Muscle of arm (tissue), 12 donors: ENCODE measurements around the gene HAS3. TPM values are rescaled to one million over a fixed set of nuclear protein-coding genes. Genes with fewer than 3 reads are reported as not detected.
"Not testable (repeated sequence)": the region's sequence is repeated elsewhere in the genome, so short reads cannot be mapped to it uniquely, and the experiment has no call there.

ENCODE experiments used
- DNase-seq: peaks from one replicate; pipeline ENCODE4 v3.0.0-alpha.2; 2013
- polyA plus RNA-seq, 12 donors: library from polyadenylated mRNA; unstranded; fragments of 120-200 nt; gene quantifications; one replicate each; pipeline ENCODE4 v1.2.1, GENCODE V29; 2013; ENCODE audit not compliant: insufficient read length in 12 of 12

The HAS3 gene
- polyA plus RNA-seq, 12 donors, result 1.6 to 5.7 (median 2.4) TPM; not detected in 2

- no peak for DNase-seq
Measured at GRCh38 chr16:69116256-69116875, 10.9 kb downstream of the HAS3 start.

- DNase-seq, result no peak
Measured at GRCh38 chr16:69116906-69117305, 11.5 kb downstream of the HAS3 start.

GRCh38 chr16:69118468-69118867 lies 13.0 kb downstream of the HAS3 start:
- no peak for DNase-seq

DNA sequence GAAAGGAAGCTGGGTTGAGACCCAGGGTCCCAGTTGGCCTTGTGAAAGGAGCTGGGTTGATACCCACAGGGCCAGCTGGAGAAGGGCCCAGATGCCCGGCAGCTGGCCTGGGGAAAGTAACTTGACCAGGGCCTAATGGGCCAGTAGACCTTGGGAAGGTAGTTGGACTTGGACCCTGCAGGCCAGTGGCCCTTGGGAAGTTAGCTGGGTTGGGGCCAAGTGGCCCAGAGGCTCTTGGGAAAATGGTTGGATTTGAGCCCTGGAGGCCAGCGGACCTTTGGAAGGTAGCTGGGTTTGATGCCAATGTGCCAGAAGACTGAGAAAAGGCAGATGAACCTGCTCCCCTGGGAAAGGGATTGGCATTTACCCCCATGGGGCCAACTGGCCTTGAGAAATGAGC lies 13.5 kb downstream of the HAS3 start:
- DNase-seq, result no peak

- DNase-seq, result no peak
Measured at GRCh38 chr16:69119536-69119935, 14.1 kb downstream of the HAS3 start.

DNA sequence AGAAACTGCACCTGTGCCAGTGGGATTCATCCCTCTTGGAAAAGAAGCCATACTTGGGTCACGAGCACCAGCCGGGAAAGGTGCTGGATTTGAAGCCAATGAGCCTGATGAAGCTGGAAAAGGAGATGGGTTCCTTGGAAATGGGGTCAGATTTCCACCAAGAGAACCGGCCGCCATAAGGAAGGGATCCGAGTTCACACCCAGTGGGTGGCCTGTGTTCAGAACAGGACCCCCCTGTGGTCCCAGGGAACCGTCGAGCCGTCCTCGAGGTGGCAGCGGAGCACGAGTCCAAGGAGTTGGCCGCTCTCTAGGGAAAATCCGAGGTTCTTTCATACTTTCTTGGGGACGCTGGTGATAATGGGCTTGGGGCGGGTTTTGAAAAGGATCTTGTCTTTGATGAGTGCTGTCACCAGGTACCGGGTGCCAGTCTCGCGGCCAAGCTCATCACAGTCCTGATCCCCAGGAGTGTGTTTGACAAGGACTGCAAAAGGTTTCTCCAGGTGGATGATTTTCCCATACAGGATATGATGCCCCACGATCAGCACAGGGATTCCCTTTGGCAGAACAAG lies 14.7 kb downstream of the HAS3 start:
- DNase-seq, result no peak

- DNase-seq, result no peak
Measured at GRCh38 chr16:69123910-69124309, 18.5 kb downstream of the HAS3 start.

DNA sequence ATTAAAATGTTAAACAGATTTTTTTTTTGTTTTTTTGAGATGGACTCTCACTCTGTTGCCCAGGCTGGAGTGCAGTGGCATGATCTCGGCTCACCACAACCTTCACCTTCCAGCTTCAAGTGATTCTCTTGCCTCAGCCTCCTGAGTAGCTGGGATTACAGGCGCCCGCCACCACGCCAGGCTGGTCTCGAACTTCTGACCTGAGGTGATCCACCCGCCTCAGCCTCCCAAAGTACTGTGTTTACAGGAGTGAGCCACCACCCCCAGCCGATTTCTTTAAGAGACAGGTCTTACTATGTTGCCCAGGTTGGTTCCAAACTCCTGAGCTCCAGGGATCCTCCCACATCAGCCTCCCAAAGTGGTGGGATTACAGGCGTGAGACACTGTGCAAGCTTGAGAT lies 19.0 kb downstream of the HAS3 start:
- DNase-seq, result not testable (repeated sequence)

DNA sequence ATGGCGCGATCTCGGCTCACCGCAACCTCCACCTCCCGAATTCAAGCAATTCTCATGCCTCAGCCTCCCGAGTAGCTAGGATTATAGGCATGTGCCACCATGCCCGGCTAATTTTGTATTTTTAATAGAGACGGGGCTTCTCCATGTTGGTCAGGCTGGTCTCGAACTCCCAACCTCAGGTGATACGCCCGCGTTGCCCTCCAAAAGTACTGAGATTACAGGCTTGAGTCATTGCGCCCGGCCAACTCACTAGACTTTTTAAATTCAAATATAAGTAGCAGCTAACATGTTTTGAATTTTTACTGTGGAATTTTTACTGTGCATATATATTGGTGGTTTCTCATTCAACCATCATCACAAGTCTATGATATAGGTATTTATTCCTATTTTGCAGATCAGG lies 19.5 kb downstream of the HAS3 start:
- not testable (repeated sequence) for DNase-seq

DNA sequence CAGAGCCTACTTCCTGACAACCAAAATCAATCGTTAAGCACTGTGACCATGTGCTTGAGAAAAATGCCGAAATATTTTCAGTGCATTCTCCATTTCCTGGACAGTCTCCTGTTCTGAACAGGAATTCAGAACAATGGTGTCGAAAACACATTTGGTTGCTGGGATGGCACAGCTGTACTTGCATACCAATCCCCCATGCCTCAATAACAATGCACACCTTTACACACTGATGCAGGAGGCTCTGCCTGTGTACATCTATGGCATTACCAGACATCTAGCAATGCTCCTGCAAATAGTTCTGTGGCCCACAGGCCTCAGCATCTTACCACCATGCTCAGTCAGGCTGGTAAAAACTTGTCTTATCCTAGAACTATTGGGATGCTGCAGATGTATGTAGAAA lies 20.8 kb downstream of the HAS3 start:
- no peak for DNase-seq

GRCh38 chr16:69126801-69127200 lies 21.3 kb downstream of the HAS3 start:
- DNase-seq, result not testable (repeated sequence)

GRCh38 chr16:69127966-69128510 lies 22.6 kb downstream of the HAS3 start:
- DNase-seq, result no peak

- no peak for DNase-seq
Measured at GRCh38 chr16:69130461-69130860, 25.0 kb downstream of the HAS3 start.

DNA sequence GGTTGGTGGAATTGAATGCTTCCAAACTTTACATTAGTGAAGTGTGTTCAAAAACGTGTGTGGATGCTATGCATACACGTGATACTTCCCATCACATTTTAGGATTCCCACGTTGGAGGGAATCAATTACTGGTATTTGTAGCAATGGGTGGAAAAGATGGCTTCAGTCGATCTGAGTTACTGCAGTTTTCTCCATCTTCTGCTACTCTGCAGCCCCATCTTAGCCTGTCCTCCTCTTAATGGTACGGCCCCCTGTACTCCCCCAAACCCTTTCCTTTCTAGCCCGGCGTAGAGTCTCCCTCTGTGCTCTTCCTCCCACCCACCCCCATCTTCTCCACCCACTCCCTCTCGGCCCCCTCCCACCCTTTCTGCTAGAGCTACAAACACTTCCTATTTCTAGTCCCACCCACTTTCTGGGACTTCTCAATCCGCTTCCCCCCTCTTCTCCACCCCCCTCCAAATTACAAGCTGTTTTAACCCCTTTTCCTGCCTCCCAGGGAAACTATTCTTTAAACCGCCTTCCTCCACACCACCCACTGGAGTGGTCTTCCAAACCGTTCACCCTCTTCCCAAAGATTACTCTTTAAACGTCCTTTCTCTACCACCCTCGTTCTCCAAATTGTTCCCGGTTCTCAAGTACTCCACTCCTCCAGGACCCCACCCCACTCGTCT lies 25.9 kb downstream of the HAS3 start:
- DNase-seq, result peak; percentile 48

DNA sequence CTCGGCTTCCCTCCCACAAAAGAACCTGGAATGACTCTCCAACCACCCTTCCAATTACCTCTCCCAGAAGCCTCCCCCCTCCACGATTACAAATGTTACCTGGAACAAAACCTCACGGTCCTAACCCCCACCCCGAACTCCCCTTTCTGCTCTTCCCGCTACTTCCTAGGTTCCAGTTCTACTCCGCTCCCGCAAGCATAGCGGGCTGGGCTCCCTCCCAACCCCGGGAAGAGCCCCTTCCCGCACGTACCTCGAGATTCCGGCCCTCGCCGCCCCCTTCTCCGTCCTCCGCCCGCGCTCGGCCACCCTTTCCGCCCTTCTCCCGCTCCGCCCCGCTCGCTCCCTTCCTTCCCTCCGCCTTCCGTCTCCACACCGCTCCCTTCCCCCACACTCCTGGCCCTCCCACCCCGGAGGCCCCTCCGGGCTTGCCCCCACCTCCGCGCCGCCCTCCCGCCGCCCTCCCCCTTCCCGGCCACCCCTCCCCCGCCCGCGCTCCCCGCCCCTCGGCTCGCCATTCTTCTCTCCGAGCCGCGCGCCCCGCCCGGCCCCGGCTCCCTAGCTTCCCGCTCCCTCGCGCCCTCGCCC lies 26.5 kb downstream of the HAS3 start:
- peak; percentile 84 for DNase-seq

GRCh38 chr16:69132424-69133252 lies 27.2 kb downstream of the HAS3 start, which contains the start of the genes CHTF8 and UTP4:
Gene CHTF8 (minus strand): TSS chr16:69132588. CDS start chr16:69121458, 11,130 bp downstream.
Gene UTP4 (plus strand): TSS chr16:69132649. CDS start chr16:69133460, 811 bp downstream.
- peak; percentile 87 for DNase-seq

- no peak for DNase-seq
Measured at GRCh38 chr16:69133373-69133954, 28.0 kb downstream of the HAS3 start.

DNA sequence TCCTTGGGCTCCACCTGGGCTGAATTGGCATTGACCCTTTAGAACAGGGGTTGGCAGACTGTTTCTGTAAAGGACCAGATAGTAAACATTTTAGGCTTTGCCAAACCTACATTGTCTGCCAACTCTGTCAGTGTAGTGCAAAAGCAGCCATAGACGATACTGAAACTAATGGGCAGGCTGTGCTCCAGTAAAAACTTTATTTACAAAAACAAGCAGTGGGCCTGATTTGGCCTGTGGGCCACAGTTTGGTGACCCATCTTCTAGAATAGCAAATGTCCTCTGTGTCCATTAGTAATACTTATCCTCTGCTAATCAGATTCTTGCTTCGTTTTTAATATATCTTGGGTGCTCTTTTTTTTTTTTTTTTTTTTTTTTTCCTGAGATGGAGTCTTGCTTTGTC lies 33.2 kb downstream of the HAS3 start:
- no peak for DNase-seq

- not testable (repeated sequence) for DNase-seq
Measured at GRCh38 chr16:69139464-69139863, 34.0 kb downstream of the HAS3 start.

DNA sequence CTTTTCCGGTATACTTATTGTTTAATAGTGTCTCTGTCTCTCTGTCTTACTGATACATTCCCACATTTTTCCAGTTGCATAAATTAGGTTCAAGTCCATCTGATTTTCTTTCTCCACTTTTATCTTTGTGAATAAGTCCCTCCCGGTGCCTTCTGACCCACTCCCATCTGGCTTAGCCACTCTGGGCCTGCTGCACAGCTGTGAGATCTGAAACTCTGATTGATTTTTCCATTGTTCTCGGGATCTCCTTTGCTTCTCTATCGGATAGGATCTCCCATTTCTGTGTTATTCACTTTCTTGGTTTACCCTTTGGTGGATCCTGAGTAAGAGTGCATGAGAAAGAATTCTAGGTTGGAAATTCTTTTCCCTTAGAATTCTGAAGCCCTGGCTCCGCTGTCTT lies 35.6 kb downstream of the HAS3 start:
- no peak for DNase-seq

DNA sequence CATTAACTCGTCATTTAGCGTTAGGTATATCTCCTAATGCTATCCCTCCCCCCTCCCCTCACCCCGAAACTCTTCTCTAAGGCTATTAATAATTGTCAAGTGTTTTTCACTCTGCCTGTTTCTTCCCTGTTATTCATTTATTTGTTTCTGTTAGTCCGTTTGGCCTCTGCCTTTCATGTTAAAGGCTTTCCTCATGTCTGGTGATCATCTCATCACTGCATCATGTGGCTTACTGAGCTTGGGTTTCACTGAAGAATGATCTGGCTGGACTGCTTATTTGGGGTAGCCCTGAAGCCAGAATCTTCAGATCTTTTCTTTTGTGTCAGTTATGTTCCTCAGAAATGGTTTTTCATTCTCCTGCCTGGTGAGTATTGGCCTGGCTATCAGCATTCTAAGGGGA lies 36.5 kb downstream of the HAS3 start:
- no peak for DNase-seq
